GM20000 (cell line): ENCODE results near the gene AMPD2.
A peak's percentile ranks its signal among the peaks of the same experiment; 100 is the strongest.
"Not testable (repeated sequence)": the region's sequence is repeated elsewhere in the genome, so short reads cannot be mapped to it uniquely, and the experiment has no call there.

Experiments used
- DNase-seq: peaks from one replicate; pipeline ENCODE4 v3.0.0; 2012; ENCODE audit warnings: low spot score
- TF ChIP-seq, protein P1 (sequence below): IDR thresholded peaks from 2 replicates; pipeline ENCODE4 v1.5.1; 2012; ENCODE audit warnings: mild to moderate bottlenecking, control low read depth; ENCODE audit errors: extremely low read depth, missing control alignments

The AMPD2 gene

DNA sequence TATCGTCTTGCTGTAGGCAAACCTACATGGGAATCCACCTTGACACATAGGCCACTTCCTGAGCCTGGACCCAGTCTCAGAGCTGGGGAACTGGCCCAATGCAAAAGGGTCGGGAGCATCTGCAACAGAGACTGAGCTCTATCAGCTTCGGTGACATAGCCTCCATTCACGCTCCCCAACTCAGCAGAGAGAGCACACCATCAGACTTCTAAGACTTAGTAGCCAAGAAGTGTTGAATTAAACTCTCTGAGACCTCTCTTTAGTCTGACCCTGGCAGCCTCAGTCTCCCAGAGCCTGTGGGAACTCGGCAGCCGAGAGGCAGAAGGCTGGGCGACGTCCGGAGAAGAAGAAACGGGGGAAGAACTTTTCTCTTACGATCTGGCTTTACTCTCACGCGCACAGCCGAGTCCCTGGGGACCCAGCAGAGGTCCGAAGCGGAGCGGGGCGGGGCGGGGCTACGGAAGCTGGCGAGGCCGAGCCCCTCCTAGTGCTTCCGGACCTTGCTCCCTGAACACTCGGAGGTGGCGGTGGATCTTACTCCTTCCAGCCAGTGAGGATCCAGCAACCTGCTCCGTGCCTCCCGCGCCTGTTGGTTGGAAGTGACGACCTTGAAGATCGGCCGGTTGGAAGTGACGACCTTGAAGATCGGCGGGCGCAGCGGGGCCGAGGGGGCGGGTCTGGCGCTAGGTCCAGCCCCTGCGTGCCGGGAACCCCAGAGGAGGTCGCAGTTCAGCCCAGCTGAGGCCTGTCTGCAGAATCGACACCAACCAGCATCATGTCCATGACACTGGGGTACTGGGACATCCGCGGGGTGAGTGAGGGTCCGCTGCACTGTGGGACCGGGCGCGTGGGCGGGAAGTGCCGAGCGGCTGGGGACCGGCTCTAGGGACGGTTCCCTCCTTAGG, 36.2 kb downstream of the AMPD2 start, which contains the start of gene GSTM4:
Gene GSTM4, plus strand, starts transcription at position 485 of the 905 bp plus-strand sequence. Its CDS starts 291 bp downstream, at position 776.
- DNase-seq = peak; percentile 91
- TF ChIP-seq, protein P1, sequence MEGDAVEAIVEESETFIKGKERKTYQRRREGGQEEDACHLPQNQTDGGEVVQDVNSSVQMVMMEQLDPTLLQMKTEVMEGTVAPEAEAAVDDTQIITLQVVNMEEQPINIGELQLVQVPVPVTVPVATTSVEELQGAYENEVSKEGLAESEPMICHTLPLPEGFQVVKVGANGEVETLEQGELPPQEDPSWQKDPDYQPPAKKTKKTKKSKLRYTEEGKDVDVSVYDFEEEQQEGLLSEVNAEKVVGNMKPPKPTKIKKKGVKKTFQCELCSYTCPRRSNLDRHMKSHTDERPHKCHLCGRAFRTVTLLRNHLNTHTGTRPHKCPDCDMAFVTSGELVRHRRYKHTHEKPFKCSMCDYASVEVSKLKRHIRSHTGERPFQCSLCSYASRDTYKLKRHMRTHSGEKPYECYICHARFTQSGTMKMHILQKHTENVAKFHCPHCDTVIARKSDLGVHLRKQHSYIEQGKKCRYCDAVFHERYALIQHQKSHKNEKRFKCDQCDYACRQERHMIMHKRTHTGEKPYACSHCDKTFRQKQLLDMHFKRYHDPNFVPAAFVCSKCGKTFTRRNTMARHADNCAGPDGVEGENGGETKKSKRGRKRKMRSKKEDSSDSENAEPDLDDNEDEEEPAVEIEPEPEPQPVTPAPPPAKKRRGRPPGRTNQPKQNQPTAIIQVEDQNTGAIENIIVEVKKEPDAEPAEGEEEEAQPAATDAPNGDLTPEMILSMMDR = no peak

DNA sequence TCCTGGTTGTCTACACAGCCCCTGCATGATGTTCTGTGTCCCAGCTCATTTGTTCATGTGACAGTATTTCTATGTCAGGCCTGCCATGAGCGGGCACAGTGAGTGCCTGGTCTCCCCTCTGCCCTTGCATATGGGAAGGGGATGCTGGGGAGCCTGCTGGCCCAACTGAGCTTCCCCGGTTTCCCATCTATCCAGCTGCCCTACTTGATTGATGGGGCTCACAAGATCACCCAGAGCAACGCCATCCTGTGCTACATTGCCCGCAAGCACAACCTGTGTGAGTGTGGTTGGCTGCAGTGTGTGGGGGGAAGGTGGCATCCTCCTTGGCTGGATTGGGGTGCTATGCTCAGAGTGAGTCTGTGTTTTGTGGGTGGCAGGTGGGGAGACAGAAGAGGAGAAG, 37.8 kb downstream of the AMPD2 start:
- no peak for DNase-seq
- TF ChIP-seq, protein P1 = no peak

DNA sequence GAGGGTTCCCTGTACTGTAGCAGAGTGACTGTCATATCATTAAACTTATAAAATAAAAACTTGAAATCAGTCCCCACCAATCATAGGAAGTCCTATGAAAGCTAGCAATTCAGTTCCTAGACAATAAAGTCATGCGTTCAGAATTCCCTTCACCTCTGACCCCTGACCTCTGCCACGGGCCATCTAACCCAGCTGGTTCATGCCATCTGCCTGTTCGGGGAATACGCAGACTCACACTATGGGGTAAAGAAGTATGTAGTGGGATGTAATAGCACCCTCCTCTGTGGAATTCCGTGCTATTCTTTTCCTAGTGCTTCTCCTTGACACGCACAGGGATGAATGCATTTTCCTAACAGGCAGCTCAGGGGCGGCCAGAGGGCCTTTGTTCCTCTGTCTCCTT, 38.3 kb downstream of the AMPD2 start:
- no peak for DNase-seq
- TF ChIP-seq, protein P1 = no peak

DNA sequence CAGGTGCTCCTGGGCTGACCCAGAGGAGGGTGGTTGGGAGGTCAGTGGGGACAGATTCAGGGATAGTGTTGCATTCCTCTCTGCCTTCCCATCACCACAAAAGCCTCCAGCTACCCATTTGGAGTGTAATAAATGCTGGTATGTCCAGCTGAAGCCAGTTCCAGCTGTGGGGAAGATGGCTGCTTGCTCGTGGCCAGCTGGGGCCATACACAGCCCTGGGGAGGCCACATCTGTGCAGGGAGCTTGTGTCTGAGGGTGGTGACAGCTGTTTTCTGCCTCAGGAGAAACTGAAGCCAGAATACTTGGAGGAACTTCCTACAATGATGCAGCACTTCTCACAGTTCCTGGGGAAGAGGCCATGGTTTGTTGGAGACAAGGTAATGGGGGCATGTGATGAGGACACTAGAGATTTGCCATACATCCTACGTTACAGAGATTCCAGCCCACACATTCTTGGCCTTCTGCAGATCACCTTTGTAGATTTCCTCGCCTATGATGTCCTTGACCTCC, 39.0 kb downstream of the AMPD2 start:
- TF ChIP-seq, protein P1 = no peak
- no peak for DNase-seq

DNA sequence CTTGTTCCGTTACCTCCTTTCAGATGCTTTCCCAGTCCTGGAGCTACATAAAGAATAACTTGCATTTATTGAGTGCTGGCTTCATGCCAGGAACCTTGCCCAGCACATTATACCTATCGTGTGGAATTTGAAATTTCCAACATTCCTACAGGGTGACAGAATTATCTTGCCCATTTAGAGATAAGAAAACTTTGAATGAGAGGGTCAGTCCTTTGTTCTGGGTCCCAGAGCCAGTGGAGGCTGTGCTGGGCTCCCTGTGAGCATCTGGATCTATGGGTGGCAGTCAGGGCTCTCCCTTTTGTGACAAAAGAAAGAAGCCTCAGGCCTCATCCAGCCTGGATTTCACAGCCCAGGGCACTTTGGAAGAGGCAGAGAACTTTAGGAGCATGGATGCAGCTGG, 39.5 kb downstream of the AMPD2 start:
- DNase-seq = no peak
- TF ChIP-seq, protein P1 = no peak

DNA sequence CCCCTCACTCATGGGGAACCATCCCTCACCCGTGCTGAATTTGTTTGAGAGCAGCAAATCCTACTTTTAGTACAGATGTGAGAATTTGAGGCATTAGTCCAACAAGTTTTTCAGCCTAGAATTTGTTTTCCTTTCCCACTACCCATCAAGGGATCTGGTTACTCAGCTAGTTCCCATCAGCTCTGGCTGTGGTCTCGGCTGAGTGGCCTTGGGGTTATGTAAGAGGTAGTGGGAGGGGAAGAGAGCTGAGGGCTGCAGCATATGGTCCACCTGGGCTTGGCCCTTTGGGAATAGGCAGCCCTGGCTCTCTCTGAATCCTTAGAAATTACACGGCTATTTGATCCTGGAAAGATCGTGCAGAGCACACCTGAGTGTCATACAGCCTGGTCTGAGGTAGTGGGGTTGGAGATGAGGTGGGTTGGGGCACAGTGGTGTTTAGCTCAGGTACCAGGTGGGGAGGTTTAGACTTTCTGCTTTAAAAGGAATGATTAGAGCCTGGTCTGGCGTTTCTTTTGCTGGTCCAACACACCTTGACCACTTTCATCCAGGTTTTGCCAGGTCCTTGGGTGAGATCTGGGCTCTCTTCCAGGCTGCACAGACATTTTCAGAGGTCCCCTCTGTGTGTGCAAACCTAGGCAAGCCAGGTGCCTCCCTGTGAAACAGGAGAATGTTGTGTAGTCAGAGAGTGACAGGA, 40.5 kb downstream of the AMPD2 start:
- no peak for DNase-seq
- TF ChIP-seq, protein P1 = no peak

DNA sequence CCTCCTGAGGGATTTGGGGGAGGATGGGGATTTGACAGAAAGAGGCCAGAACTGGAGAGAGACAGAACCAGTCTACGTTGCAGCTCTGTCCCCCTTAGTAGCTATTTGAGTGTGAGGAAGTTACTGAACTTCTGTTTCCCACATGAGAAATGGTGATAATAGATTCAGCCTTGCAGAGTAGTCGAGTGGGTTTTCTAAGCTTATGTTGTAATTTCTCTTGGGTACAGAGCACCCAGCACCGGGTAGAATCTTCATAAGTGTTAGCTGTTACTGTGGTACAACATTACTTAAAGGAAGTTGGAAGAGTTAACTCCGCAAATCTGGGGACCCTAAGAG, 41.0 kb downstream of the AMPD2 start:
- DNase-seq = not testable (repeated sequence)

DNA sequence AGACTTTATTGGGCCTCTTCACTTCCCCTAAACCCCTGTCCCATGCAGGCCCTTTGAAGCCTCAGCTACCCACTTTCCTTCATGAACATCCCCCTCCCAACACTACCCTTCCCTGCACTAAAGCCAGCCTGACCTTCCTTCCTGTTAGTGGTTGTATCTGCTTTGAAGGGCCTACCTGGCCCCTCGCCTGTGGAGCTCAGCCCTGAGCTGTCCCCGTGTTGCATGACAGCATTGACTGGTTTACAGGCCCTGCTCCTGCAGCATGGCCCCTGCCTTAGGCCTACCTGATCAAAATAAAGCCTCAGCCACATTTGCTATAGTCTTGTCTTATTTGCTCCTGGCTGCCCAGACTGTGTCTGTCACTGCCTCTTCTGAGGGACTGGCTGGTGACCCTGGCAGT, 41.8 kb downstream of the AMPD2 start:
- DNase-seq = no peak
- TF ChIP-seq, protein P1 = no peak
